Subcutaneous adipose tissue (tissue), 4 donors: ENCODE results near the gene PPP2R5A. TPM values are rescaled to one million over a fixed set of nuclear protein-coding genes. Genes with fewer than 3 reads are reported as not detected.

Source experiments
- total RNA-seq, 4 donors: library from RNA; depleted of rRNA; stranded (reverse); fragments of >200 nt; gene quantifications; one replicate each; pipeline ENCODE4 v1.1.0, GENCODE V29; 2016
- TF ChIP-seq, protein P1 (sequence below): fragments of 450-650 bp; IDR thresholded peaks from one replicate; pipeline ENCODE4 v1.5.1; 2016; ENCODE audit warnings: low read depth, mild to moderate bottlenecking, control low read depth, antibody characterized with exemption, moderate library complexity

The PPP2R5A gene
- 100 to 1,000 TPM in 2 of 4 donors, 10 to 100 TPM in 2; 84.5 to 130 (median 106) TPM for total RNA-seq

DNA sequence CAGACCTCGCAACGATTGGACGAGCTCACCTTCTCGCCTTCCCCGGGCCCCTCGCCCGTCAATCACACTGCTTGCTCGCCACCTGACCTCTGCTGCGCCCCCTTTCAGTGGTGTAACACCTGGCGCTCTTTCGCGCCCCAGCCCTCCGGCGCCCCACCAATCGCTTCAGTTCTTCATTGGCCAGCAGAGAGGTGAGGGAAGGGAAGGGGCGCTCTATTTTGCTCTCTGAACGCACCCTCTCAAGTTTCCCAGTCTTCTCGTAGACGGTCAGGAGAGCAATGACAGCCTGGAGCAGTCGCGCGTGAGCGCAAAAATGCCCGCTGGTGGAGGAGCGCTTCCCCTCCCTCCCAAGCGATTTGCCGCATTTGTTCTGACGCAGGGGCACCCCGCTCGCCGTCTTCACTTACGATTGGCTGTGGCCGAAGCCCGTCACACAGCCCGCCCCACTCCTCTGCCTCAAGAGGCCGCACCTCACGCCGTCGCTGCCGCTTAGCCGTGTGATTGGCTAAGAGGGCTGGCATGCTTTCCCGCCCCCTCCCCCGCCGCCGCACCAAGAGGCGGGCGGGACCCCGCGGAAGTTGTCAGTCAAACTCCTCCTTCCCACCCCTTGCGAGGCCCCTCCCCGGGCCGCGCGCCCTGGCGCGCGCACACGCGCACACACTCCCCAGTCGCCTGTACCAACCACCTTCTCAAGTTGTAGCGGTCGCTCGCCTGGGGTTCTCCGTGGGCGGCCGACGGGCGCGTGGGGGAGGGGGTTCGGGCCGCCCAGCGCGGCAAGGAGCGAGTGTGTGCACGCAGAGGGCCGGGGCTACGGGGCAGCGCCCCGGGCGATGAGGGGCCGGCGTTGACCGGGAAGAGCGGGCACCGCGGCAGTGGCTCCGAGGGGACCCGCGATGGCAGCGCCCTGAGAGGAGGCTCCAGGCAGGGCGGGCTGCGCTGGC is at the start of gene PPP2R5A:
Gene PPP2R5A, plus strand, starts transcription at position 667 of the 941 bp plus-strand sequence. CDS start 701 bp downstream, outside the sequence.
- TF ChIP-seq, protein P1, sequence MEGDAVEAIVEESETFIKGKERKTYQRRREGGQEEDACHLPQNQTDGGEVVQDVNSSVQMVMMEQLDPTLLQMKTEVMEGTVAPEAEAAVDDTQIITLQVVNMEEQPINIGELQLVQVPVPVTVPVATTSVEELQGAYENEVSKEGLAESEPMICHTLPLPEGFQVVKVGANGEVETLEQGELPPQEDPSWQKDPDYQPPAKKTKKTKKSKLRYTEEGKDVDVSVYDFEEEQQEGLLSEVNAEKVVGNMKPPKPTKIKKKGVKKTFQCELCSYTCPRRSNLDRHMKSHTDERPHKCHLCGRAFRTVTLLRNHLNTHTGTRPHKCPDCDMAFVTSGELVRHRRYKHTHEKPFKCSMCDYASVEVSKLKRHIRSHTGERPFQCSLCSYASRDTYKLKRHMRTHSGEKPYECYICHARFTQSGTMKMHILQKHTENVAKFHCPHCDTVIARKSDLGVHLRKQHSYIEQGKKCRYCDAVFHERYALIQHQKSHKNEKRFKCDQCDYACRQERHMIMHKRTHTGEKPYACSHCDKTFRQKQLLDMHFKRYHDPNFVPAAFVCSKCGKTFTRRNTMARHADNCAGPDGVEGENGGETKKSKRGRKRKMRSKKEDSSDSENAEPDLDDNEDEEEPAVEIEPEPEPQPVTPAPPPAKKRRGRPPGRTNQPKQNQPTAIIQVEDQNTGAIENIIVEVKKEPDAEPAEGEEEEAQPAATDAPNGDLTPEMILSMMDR = no peak

DNA sequence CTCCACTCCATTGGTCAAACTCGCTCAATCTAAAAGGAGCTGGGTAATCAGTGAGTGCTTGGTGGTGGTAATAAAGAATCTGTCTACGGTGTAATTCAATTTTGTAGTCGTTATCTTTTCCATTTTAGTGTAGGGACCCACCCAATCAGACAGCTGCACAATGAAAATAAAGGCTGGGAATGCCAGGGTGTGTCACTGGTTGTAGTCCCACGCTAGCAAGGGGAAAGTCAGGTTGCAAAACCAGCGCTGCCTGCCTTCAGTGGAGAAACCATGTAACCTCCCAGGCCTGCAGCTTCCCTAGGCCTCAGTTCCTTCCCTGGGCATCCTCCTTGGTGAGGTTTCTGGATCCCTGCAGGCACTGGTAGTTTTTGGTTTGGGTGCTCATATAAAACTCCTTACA is 49.4 kb upstream of the PPP2R5A start:
- TF ChIP-seq, protein P1 = no peak

GRCh38 chr1:212236664-212237220 is 48.5 kb upstream of the PPP2R5A start:
- TF ChIP-seq, protein P1 = no peak

DNA sequence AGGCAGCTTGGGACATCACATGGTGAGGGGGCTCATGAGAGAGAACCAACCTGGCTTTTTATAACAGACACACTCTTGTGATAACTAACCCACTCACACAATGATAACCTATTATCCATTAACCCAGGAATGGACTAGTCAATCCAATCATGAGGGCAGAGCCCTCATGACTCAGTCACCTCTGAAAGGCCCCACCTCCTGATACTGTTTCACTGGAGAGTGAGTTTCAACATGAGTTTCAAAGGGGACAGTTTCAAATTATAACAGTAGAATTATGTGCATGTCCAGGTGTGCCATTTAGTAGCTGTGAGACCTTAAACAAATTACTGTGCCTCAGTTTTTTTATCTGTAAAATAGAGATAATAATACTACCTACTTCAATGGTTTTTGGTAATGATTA is 47.6 kb upstream of the PPP2R5A start:
- TF ChIP-seq, protein P1 = no peak

- TF ChIP-seq, protein P1 = no peak
Observed at GRCh38 chr1:212238552-212238951, 46.7 kb upstream of the PPP2R5A start.

DNA sequence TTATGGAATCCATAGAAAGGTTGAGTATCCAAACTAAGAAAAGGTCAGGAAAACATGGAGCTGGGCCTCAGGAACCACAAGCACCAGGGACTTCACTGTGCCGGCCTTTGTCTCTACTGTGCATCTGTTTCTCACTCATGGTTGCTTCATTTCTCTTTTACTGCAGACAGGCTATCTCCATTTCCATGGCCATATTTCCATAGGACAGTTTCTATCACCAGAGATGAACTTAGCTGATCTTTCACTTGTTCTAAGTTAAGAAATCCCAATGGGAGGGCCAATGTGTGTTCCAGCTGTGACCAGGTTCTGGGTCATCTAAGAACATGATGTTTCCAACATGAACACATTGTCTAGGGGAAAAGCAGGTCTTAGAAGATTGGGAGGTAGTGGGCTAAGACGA is 43.7 kb upstream of the PPP2R5A start:
- TF ChIP-seq, protein P1 = no peak

GRCh38 chr1:212241957-212242287 is 43.3 kb upstream of the PPP2R5A start:
- TF ChIP-seq, protein P1 = no peak
